ENCODE data around the gene SLCO1B1. TPM values are rescaled to one million over a fixed set of nuclear protein-coding genes. Genes with fewer than 3 reads are reported as not detected.

The SLCO1B1 gene
- total RNA-seq, 1 donor from 2014 or later = 0.21 TPM

DNA sequence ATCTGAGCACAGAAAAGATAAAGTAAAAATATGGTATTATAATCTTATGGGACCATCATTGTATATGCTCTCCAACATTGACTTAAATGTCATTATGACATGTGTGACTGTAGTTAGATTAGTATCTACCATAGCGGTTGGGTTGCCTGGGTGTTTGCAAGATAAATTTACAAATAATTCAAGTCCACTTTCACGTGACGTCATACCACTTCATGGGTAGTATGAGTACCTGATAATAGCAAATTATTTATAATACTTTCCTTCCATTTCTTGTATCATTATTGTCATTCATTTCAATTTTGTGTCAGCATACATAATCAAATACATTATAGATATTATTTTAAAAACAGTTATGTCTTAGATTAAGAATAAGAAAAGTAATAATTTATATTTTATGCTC, 20.2 kb downstream of the SLCO1B1 start:
- TF ChIP-seq, protein P1, sequence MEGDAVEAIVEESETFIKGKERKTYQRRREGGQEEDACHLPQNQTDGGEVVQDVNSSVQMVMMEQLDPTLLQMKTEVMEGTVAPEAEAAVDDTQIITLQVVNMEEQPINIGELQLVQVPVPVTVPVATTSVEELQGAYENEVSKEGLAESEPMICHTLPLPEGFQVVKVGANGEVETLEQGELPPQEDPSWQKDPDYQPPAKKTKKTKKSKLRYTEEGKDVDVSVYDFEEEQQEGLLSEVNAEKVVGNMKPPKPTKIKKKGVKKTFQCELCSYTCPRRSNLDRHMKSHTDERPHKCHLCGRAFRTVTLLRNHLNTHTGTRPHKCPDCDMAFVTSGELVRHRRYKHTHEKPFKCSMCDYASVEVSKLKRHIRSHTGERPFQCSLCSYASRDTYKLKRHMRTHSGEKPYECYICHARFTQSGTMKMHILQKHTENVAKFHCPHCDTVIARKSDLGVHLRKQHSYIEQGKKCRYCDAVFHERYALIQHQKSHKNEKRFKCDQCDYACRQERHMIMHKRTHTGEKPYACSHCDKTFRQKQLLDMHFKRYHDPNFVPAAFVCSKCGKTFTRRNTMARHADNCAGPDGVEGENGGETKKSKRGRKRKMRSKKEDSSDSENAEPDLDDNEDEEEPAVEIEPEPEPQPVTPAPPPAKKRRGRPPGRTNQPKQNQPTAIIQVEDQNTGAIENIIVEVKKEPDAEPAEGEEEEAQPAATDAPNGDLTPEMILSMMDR (conservative IDR thresholded peaks at IDR 0.05) = no peak
- Mint-ChIP-seq H3K4me1 (no peaks in the 10 kb centered on the region), H3K27me3 (ENCODE audit: low read depth) (no peaks in the 10 kb centered on the region), H3K9me3 (no peaks in the 10 kb centered on the region), H3K4me3 (no peak overlapping the region), H3K36me3 (ENCODE audit: low read depth) (no peaks in the 10 kb centered on the region), H3K27ac (ENCODE audit: unreplicated experiment) (no peak overlapping the region)
- DNase-seq (ENCODE audit: low read depth, low spot score) = no peak

DNA sequence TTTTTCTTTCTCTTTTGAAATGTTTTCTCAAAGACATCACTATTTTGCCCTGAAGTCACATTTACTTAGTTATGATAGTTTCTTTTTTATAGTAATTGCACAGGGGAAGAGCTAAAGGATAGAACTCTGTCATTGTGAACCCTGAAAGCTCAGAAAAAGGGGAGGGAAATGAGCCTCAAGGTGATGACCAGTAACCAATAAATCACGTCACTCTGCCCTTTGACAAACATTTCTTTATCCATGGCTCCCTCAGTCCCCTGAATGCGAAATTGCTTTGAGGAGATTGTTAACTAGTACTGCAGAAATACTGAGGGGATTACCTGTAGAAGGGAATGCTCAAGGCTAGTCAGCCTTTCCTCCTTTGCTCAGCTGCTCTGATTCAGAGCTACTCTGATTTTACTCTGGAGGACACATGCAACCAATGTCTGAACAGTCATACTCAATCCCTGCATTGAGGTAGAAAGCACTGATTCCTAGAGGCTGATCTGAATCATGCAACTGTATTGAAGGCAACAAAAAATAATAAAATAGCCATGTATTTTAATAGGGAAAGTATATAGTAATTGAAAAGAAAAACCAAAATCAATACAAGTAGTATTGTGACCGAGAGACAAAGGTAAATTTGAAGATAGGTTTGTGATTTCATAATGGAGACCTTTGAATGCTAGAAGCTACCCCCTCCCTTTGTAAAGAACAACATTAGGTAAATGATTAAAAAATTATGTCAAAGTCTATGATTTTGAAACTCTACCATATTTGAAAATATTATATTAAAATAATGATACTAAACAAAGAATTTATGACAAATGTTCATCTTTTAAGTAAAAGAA, 24.7 kb downstream of the SLCO1B1 start:
- TF ChIP-seq, protein P1 (conservative IDR thresholded peaks at IDR 0.05) = no peak
- Mint-ChIP-seq H3K9me3 (peaks cover 3% of the 10 kb centered on the region), H3K27me3 (ENCODE audit: low read depth) (no peaks in the 10 kb centered on the region), H3K36me3 (ENCODE audit: low read depth) (no peaks in the 10 kb centered on the region), H3K27ac (ENCODE audit: unreplicated experiment) (no peak overlapping the region), H3K4me3 (no peak overlapping the region), H3K4me1 (no peaks in the 10 kb centered on the region)
- DNase-seq (ENCODE audit: low read depth, low spot score) = no peak

DNA sequence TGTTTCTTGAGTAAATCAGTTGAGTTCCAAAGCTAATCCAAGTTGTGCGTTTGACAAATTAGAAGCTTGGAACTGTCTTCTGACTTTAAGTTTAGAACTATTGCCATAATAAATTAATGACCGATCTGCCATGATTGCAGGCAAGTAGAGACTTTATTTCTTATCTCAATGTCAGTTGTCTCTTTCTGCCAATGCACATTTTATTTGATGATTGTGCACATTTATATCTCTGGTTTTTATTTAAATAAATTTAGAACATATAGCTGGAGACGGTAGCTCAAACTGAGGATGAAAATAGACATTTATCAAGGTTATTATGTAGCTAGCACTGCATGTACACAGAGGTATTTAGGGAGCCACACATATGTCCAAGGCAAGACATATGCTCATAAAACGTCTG, 34.1 kb downstream of the SLCO1B1 start:
- H3K27ac Mint-ChIP-seq (ENCODE audit: unreplicated experiment) = no peak overlapping the region
- no peaks in the 10 kb centered on the region for H3K27me3 Mint-ChIP-seq (ENCODE audit: low read depth)
- TF ChIP-seq, protein P1 (conservative IDR thresholded peaks at IDR 0.05) = no peak
- peaks cover 3% of the 10 kb centered on the region for H3K4me1 Mint-ChIP-seq
- no peaks in the 10 kb centered on the region for H3K36me3 Mint-ChIP-seq (ENCODE audit: low read depth)
- no peak for DNase-seq (ENCODE audit: low read depth, low spot score)
- H3K4me3 Mint-ChIP-seq = no peak overlapping the region
- peaks cover 8% of the 10 kb centered on the region for H3K9me3 Mint-ChIP-seq

DNA sequence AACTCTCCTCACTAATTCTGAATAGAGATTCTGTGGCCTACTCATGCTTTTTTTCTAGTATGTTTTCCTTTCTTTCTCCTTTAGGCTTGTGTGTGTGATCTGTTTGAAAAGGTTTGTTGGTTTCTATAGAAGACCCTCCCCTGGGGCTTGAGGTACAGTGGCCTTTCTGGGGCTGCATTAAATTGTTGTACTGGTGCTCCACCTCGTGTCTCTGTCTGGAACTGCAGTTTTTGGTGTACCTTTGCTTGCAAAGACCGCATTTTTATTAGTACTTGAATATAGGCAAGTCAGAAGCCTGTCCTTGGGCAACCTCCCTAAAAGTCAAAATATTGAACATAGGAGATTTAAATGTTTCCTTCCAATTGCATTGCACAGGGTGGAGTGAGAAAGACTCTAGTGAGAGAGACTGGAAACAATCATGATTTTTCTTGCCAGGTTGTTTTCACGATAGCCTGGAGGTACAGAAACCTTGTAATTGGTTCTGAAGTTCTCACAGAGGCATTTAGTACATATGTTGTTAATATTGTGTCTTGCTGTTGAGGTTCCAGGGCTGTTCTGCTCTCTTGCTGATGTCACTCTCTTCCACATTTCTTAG, 39.0 kb downstream of the SLCO1B1 start:
- Mint-ChIP-seq H3K36me3 (ENCODE audit: low read depth) (no peaks in the 10 kb centered on the region), H3K9me3 (peaks cover 3% of the 10 kb centered on the region), H3K27me3 (ENCODE audit: low read depth) (no peaks in the 10 kb centered on the region), H3K4me1 (peaks cover 3% of the 10 kb centered on the region), H3K27ac (ENCODE audit: unreplicated experiment) (no peak overlapping the region), H3K4me3 (no peak overlapping the region)
- TF ChIP-seq, protein P1 (conservative IDR thresholded peaks at IDR 0.05) = peak; percentile 96
- DNase-seq (ENCODE audit: low read depth, low spot score) = peak; percentile 77

DNA sequence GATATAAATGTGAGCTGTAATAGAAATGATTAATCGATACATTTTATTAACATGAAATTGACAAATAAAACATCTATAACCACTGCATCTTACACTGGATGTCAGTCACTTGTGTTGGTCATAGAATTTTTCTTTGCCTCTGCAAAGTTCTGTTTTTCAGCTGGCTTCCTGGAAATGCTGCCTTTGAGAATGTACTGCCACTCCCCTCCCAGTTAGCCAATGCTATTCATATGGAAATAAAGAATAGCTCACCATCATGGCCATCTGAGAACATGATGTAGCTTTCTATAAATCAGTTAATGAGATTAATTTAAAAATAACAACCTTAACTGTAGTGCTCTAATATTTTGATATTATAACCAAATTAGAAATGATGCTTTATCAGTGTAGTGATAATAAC, 41.1 kb downstream of the SLCO1B1 start:
- H3K36me3 Mint-ChIP-seq (ENCODE audit: low read depth) = no peaks in the 10 kb centered on the region

More for the DNA sequence above, 41.1 kb downstream of the SLCO1B1 start:
- DNase-seq (ENCODE audit: low read depth, low spot score) = no peak
- TF ChIP-seq, protein P1 (conservative IDR thresholded peaks at IDR 0.05) = no peak
- H3K9me3 Mint-ChIP-seq = peaks cover 3% of the 10 kb centered on the region
- H3K4me3 Mint-ChIP-seq = no peak overlapping the region
- H3K27me3 Mint-ChIP-seq (ENCODE audit: low read depth) = no peaks in the 10 kb centered on the region
- H3K27ac Mint-ChIP-seq (ENCODE audit: unreplicated experiment) = no peak overlapping the region
- H3K4me1 Mint-ChIP-seq = peaks cover 3% of the 10 kb centered on the region

Data from neural crest cell (in vitro differentiated cells).